Activated naive CD8-positive, alpha-beta T cell treated with anti-CD3 and anti-CD28 coated beads, Interleukin-2, amount 50 U/mL, for 24 hours (primary cell): ENCODE results near the gene RAPGEF5.
"Not testable (repeated sequence)": the region's sequence is repeated elsewhere in the genome, so short reads cannot be mapped to it uniquely, and the experiment has no call there.

Source experiments
- ATAC-seq: fragments of 150-1000 bp; cut with Tn5 transposase; one replicate; pipeline ENCODE4 v1.10.0; 2021
- DNase-seq: peaks from one replicate; pipeline ENCODE4 v3.0.0; 2021
- H3K27ac Mint-ChIP-seq: one replicate; pipeline ENCODE4 v1.8.0; 2021; ENCODE audit warnings: mild to moderate bottlenecking, mixed read lengths
- H3K27me3 Mint-ChIP-seq: one replicate; pipeline ENCODE4 v1.8.0; 2021; ENCODE audit warnings: mixed read lengths
- H3K36me3 Mint-ChIP-seq: one replicate; pipeline ENCODE4 v1.8.0; 2021; ENCODE audit warnings: low read depth, mixed read lengths
- H3K4me1 Mint-ChIP-seq: one replicate; pipeline ENCODE4 v1.8.0; 2021; ENCODE audit warnings: mixed read lengths
- H3K4me3 Mint-ChIP-seq: one replicate; pipeline ENCODE4 v1.8.0; 2021; ENCODE audit warnings: mild to moderate bottlenecking, moderate library complexity, mixed read lengths
- H3K9me3 Mint-ChIP-seq: one replicate; pipeline ENCODE4 v1.8.0; 2021; ENCODE audit warnings: mixed read lengths

Gene RAPGEF5

GRCh38 chr7:22090107-22090506, 266.8 kb downstream of the RAPGEF5 start:
- ATAC-seq (no peak), DNase-seq (no peak)
- H3K4me1 Mint-ChIP-seq, result no peaks in the 10 kb centered on the region
- H3K36me3 Mint-ChIP-seq, result no peaks in the 10 kb centered on the region
- peaks cover 2% of the 10 kb centered on the region for H3K27me3 Mint-ChIP-seq
- no peaks in the 10 kb centered on the region for H3K9me3 Mint-ChIP-seq
- H3K27ac Mint-ChIP-seq, result no peak overlapping the region
- no peak overlapping the region for H3K4me3 Mint-ChIP-seq

DNA sequence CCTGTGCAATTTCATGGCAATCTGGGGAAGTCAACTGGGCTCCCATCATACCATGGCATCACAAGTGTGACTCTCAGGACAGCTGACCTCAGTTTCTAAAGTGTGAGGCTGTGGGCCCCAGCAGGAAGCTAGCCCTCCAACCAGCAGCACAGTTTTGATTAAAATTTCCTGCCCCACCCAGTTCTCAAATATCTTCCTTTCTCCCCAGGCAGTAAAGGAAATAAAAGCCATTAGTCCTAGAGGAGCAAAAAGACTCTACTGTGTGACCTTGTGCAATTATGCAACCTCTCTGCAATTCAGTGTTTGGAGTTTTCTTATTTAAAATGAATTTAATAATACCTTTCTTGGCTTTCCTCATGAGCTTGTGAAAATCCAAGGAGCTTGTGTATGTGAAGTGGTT, 268.1 kb downstream of the RAPGEF5 start:
- Mint-ChIP-seq H3K4me1 (peaks cover 2% of the 10 kb centered on the region), H3K36me3 (no peaks in the 10 kb centered on the region), H3K9me3 (no peaks in the 10 kb centered on the region), H3K4me3 (no peak overlapping the region), H3K27me3 (no peaks in the 10 kb centered on the region), H3K27ac (no peak overlapping the region)
- DNase-seq (no peak), ATAC-seq (no peak)

- peaks cover 2% of the 10 kb centered on the region for H3K27me3 Mint-ChIP-seq
- H3K36me3 Mint-ChIP-seq, result no peaks in the 10 kb centered on the region
- H3K4me3 Mint-ChIP-seq, result no peak overlapping the region
- no peak for ATAC-seq
- peaks cover 6% of the 10 kb centered on the region for H3K4me1 Mint-ChIP-seq
- no peaks in the 10 kb centered on the region for H3K9me3 Mint-ChIP-seq
- no peak for DNase-seq
- H3K27ac Mint-ChIP-seq, result no peak overlapping the region
Measured at GRCh38 chr7:22087861-22088260, 269.1 kb downstream of the RAPGEF5 start.

GRCh38 chr7:22083704-22084240, 273.2 kb downstream of the RAPGEF5 start:
- peaks cover 15% of the 10 kb centered on the region for H3K4me1 Mint-ChIP-seq
- H3K36me3 Mint-ChIP-seq, result no peaks in the 10 kb centered on the region
- ATAC-seq (no peak), DNase-seq (no peak)
- peak overlapping the region; percentile 25 for H3K27ac Mint-ChIP-seq
- H3K9me3 Mint-ChIP-seq, result no peaks in the 10 kb centered on the region
- peak overlapping the region; percentile 70 for H3K4me3 Mint-ChIP-seq
- peaks cover 12% of the 10 kb centered on the region for H3K27me3 Mint-ChIP-seq

DNA sequence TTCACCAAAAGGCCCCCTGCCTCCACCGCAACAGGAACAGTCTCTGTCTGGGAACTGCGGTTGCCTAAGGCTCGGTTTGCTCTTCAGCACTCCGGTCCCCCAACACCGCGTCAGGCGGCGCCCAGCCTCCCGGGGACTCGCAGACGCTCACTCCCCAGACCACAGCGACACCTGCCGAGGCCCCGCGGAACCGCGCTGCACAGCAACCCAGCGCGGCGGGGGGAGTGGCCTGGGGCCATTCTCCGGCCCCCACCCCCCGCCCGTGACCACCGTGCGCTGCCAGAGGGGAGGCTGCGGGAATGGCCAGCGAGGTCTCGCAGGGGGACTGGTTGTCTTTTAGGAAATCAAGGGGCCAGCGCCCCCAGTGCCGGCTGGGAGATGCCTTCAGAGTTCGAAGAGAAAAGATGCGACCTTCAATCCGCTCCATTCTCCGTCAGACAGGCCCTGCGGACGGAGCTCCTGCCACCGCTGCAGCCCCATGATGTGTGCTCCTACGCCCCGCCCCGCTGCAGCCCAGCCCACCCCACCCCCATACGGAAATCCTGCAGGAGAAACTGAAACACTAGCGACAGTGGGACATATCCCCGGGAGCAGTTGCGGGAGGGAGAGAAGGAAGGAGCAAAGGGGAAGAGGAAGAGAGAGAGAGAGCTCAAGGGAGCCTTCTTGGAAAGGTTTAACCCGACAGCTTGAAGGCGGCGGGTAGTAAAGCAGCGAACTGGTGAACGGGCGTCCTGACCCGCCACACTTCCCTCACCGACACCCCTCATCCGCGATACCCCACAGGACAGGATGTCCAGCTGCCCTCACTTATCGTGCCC, 273.9 kb downstream of the RAPGEF5 start:
- peak overlapping the region; percentile 70 for H3K4me3 Mint-ChIP-seq
- H3K9me3 Mint-ChIP-seq, result no peaks in the 10 kb centered on the region
- peak; percentile 98 for ATAC-seq
- H3K27ac Mint-ChIP-seq, result peak overlapping the region; percentile 25
- peaks cover 15% of the 10 kb centered on the region for H3K4me1 Mint-ChIP-seq
- peaks cover 12% of the 10 kb centered on the region for H3K27me3 Mint-ChIP-seq
- DNase-seq, result peak; percentile 92
- no peaks in the 10 kb centered on the region for H3K36me3 Mint-ChIP-seq

DNA sequence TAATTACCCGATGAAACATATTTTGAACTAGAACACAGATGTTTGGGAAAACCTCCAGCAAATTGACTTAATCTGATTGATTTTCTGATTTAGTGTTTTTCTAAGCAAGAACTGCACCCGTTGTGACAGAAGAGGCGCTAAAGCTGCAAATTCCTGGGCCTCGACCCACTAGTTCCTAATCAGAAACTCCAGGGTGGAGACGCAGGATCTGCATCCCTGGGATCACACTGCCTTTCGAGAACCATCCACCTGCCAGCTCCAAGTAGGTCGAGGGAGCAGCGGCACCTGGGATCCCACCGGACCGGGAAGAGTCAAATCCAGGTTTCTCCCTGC, 274.4 kb downstream of the RAPGEF5 start:
- H3K9me3 Mint-ChIP-seq, result no peaks in the 10 kb centered on the region
- peaks cover 16% of the 10 kb centered on the region for H3K27me3 Mint-ChIP-seq
- peaks cover 15% of the 10 kb centered on the region for H3K4me1 Mint-ChIP-seq
- H3K27ac Mint-ChIP-seq, result no peak overlapping the region
- ATAC-seq, result no peak
- no peak for DNase-seq
- no peaks in the 10 kb centered on the region for H3K36me3 Mint-ChIP-seq
- peak overlapping the region; percentile 70 for H3K4me3 Mint-ChIP-seq

- peaks cover 15% of the 10 kb centered on the region for H3K4me1 Mint-ChIP-seq
- ATAC-seq, H3K36me3 Mint-ChIP-seq, H3K27ac Mint-ChIP-seq, H3K9me3 Mint-ChIP-seq, H3K4me3 Mint-ChIP-seq, DNase-seq: not testable (repeated sequence)
- peaks cover 19% of the 10 kb centered on the region for H3K27me3 Mint-ChIP-seq
Measured at GRCh38 chr7:22080219-22080618, 276.7 kb downstream of the RAPGEF5 start.

DNA sequence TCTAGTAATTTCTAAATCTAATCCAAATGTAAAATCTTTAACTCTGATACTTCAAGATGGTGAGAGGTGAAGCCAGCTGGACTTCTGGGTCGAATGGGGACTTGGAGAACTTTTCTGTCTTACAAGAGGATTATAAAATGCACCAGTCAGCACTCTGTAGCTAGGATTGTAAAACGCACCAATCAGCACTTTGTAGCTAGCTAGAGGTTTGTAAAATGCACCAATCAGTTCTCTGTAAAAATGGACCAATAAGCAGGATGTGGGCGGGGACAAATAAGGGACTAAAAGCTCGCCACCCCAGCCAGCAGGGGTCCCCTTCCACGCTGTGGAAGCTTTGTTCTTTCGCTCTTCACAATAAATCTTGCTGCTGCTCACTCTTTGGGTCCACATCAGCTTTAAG, 278.1 kb downstream of the RAPGEF5 start:
- H3K36me3 Mint-ChIP-seq, H3K4me3 Mint-ChIP-seq, ATAC-seq, H3K27ac Mint-ChIP-seq, DNase-seq, H3K9me3 Mint-ChIP-seq: not testable (repeated sequence)
- peaks cover 13% of the 10 kb centered on the region for H3K4me1 Mint-ChIP-seq
- peaks cover 19% of the 10 kb centered on the region for H3K27me3 Mint-ChIP-seq

DNA sequence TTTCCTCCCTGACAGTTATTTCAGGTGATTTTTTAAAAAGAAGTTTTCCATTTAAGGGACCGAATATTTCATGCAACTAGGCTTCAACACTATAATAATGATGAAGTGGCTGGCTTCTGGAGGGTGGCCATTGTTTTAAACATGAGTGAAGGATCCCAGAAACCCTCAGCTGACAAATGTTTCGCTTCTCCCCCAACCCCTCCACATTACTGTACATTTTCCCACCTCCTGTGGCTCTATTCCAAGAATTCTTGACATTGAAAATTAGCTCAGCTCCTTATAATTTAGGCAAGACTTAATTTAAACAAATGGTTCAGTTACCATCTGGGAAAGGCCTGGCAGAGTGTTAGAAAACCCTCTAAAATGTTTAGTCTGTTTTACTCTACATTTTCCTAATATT, 281.4 kb downstream of the RAPGEF5 start:
- H3K36me3 Mint-ChIP-seq, result no peaks in the 10 kb centered on the region
- ATAC-seq (no peak), DNase-seq (no peak)
- no peaks in the 10 kb centered on the region for H3K4me1 Mint-ChIP-seq
- H3K27me3 Mint-ChIP-seq, result peaks cover 14% of the 10 kb centered on the region
- no peak overlapping the region for H3K4me3 Mint-ChIP-seq
- H3K27ac Mint-ChIP-seq, result no peak overlapping the region
- H3K9me3 Mint-ChIP-seq, result no peaks in the 10 kb centered on the region

DNA sequence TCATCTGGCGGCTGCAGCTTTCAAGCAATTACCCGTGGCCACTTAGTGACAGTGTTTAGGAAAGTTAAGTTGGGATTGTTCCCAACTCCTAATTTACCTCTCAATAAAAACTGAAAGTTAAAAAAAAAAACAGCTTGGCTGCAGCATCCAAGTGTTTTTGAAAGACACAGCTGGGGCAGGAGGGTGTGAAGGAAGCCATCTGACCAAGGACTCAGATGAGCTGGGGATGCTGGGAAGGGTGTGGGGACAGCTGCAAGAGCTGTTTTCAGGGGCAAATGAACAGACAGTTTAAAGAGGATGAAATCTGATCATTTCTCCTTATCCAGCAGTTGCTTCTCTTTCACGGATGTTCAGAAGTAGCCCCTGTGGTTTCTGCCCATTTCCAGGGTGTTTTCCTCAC, 282.1 kb downstream of the RAPGEF5 start:
- peaks cover 14% of the 10 kb centered on the region for H3K27me3 Mint-ChIP-seq
- H3K27ac Mint-ChIP-seq, result no peak overlapping the region
- no peak for ATAC-seq
- no peaks in the 10 kb centered on the region for H3K36me3 Mint-ChIP-seq
- no peaks in the 10 kb centered on the region for H3K4me1 Mint-ChIP-seq
- no peaks in the 10 kb centered on the region for H3K9me3 Mint-ChIP-seq
- H3K4me3 Mint-ChIP-seq, result no peak overlapping the region
- no peak for DNase-seq
